ENCODE data around the gene USH2A.

- TF ChIP-seq SALL2 (tag by site-specific recombination; IDR thresholded peaks at IDR 0.05; ENCODE audit: borderline replicate concordance) (no peak), ZNF184 (tag by site-specific recombination; IDR thresholded peaks at IDR 0.05) (no peak)
Measured at GRCh38 chr1:215601276-215601675, 822.0 kb downstream of the USH2A start.

Measured in HEK293 (cell line).